GM21447 (cell line): ENCODE data around the gene MAGEA2.
"Not testable (repeated sequence)": the region's sequence is repeated elsewhere in the genome, so short reads cannot be mapped to it uniquely, and the experiment has no call there.

Experiments used
- ATAC-seq: cut with Tn5 transposase; IDR thresholded peaks from one replicate; pipeline ENCODE4 v1.9.1; 2021; ENCODE audit not compliant: unreplicated experiment

Gene MAGEA2

GRCh38 chrX:152709173-152709572 lies 44.5 kb downstream of the MAGEA2 start, which contains the start of gene CSAG2:
Gene CSAG2 (minus strand): TSS chrX:152709273. CDS start chrX:152709112, 161 bp downstream.
- ATAC-seq: not testable (repeated sequence)

- ATAC-seq: not testable (repeated sequence)
These were observed 47.1 kb downstream of the MAGEA2 start for GRCh38 chrX:152706500-152706899.

- ATAC-seq: not testable (repeated sequence)
These were observed 53.3 kb downstream of the MAGEA2 start for GRCh38 chrX:152700390-152700789.
